Smooth muscle cell (in vitro differentiated cells): Measurements from ENCODE around the gene NKD1. TPM values are rescaled to one million over a fixed set of nuclear protein-coding genes. Genes with fewer than 3 reads are reported as not detected.

Source experiments
- DNase-seq: peaks from one replicate; lab custom pipeline; 2025; ENCODE audit not compliant: unreplicated experiment; lab: John Stamatoyannopoulos, UW
- H2AFZ ChIP-seq: fragments of 200-600 bp; sonication (generic); 2 replicates; pipeline ENCODE4 v1.6.0; 2016; ENCODE audit warnings: antibody characterized with exemption, low read depth, mild to moderate bottlenecking
- H3F3A ChIP-seq: fragments of 200-600 bp; sonication (generic); 2 replicates; pipeline ENCODE4 v1.6.0; 2017; ENCODE audit warnings: antibody characterized with exemption, low read depth
- H3K27ac ChIP-seq: fragments of 200-600 bp; sonication (generic); 2 replicates; pipeline ENCODE4 v1.5.1; 2016; ENCODE audit warnings: low read depth, mild to moderate bottlenecking
- H3K27me3 ChIP-seq: fragments of 200-600 bp; sonication (generic); 2 replicates; pipeline ENCODE4 v1.6.1; 2016; ENCODE audit warnings: low read depth, mild to moderate bottlenecking
- H3K36me3 ChIP-seq: fragments of 200-600 bp; sonication (generic); 2 replicates; pipeline ENCODE4 v1.5.1; 2016; ENCODE audit warnings: low read depth
- H3K4me1 ChIP-seq: fragments of 200-600 bp; sonication (generic); 2 replicates; pipeline ENCODE4 v1.5.1; 2016; ENCODE audit warnings: low read depth
- H3K4me2 ChIP-seq: fragments of 200-600 bp; sonication (generic); 2 replicates; pipeline ENCODE4 v1.6.0; 2016; ENCODE audit warnings: mild to moderate bottlenecking
- H3K4me3 ChIP-seq: fragments of 200-600 bp; sonication (generic); 2 replicates; pipeline ENCODE4 v1.5.1; 2016; ENCODE audit warnings: mild to moderate bottlenecking
- H3K79me2 ChIP-seq: fragments of 200-600 bp; sonication (generic); 2 replicates; pipeline ENCODE4 v1.6.0; 2016; ENCODE audit warnings: low read depth, mild to moderate bottlenecking
- H3K9ac ChIP-seq: fragments of 200-600 bp; sonication (generic); 2 replicates; pipeline ENCODE4 v1.6.0; 2016; ENCODE audit warnings: low read depth
- H3K9me3 ChIP-seq: fragments of 200-600 bp; sonication (generic); replicated peaks from 2 replicates; pipeline ENCODE4 v1.5.1; 2016; ENCODE audit warnings: low read depth
- H4K20me1 ChIP-seq: fragments of 200-600 bp; sonication (generic); 2 replicates; pipeline ENCODE4 v1.6.0; 2016; ENCODE audit warnings: low read depth
- CTCF ChIP-seq: fragments of 200-600 bp; sonication (generic); IDR thresholded peaks from 2 replicates; pipeline ENCODE4 v1.5.1; 2017; ENCODE audit warnings: borderline replicate concordance, mild to moderate bottlenecking, antibody characterized with exemption; ENCODE audit not compliant: insufficient read depth, poor library complexity, severe bottlenecking
- WGBS: methylation state at CpG from one replicate; pipeline ENCODE4 v1.1.7; 2016; ENCODE audit warnings: low lambda C conversion rate; 5-methylcytosine and 5-hydroxymethylcytosine counted together
- polyA plus RNA-seq: library from polyadenylated mRNA; unstranded; fragments of >200 nt; fragmentation: Nextera tagmentation; extraction: Ambion mirVana; gene quantifications from 2 replicates; pipeline ENCODE4 v1.2.1, GENCODE V29; 2016
- total RNA-seq: library from RNA; depleted of rRNA; stranded (reverse); fragments of >200 nt; gene quantifications from 2 replicates; pipeline ENCODE4 v1.2.3, GENCODE V29; 2014

NKD1 gene
- total and polyA plus RNA-seq, 2 experiments from 2014 or later = 4.5 to 18.8 TPM

GRCh38 chr16:50622029-50622428, 73.8 kb downstream of the NKD1 start:
- H2AFZ ChIP-seq = no peak overlapping the region
- TF ChIP-seq CTCF = no peak
- 98% methylated on average over 7 of the region's 7 CpGs for WGBS
- no peak overlapping the region for H3K4me3 ChIP-seq
- H3F3A ChIP-seq = no peaks in the 10 kb centered on the region
- no peaks in the 10 kb centered on the region for H3K9me3 ChIP-seq
- no peak overlapping the region for H3K9ac ChIP-seq
- H3K27ac ChIP-seq = no peak overlapping the region
- H4K20me1 ChIP-seq = no peaks in the 10 kb centered on the region
- no peak overlapping the region for H3K4me2 ChIP-seq
- no peaks in the 10 kb centered on the region for H3K79me2 ChIP-seq
- no peak for DNase-seq
- H3K36me3 ChIP-seq = no peaks in the 10 kb centered on the region
- H3K4me1 ChIP-seq = peaks cover 5% of the 10 kb centered on the region
- no peaks in the 10 kb centered on the region for H3K27me3 ChIP-seq

GRCh38 chr16:50622643-50623369, 74.6 kb downstream of the NKD1 start:
- Histone ChIP-seq H3K27ac (no peak overlapping the region), H3K27me3 (no peaks in the 10 kb centered on the region), H3K9ac (no peak overlapping the region), H3K9me3 (no peaks in the 10 kb centered on the region), H3K4me2 (no peak overlapping the region), H3F3A (no peaks in the 10 kb centered on the region), H3K4me1 (no peaks in the 10 kb centered on the region), H3K36me3 (no peaks in the 10 kb centered on the region), H2AFZ (no peak overlapping the region), H4K20me1 (no peaks in the 10 kb centered on the region), H3K4me3 (no peak overlapping the region), H3K79me2 (no peaks in the 10 kb centered on the region)
- no peak for TF ChIP-seq CTCF
- no peak for DNase-seq
- WGBS = 96% methylated on average over 16 of the region's 16 CpGs

GRCh38 chr16:50624449-50624970, 76.3 kb downstream of the NKD1 start:
- 90% methylated on average over 8 of the region's 8 CpGs for WGBS
- Histone ChIP-seq H4K20me1 (no peaks in the 10 kb centered on the region), H3K36me3 (no peaks in the 10 kb centered on the region), H2AFZ (no peak overlapping the region), H3K4me2 (no peak overlapping the region), H3K4me1 (no peaks in the 10 kb centered on the region), H3K27ac (no peak overlapping the region), H3K9me3 (no peaks in the 10 kb centered on the region), H3K9ac (no peak overlapping the region), H3K79me2 (no peaks in the 10 kb centered on the region), H3F3A (no peaks in the 10 kb centered on the region), H3K4me3 (no peak overlapping the region), H3K27me3 (no peaks in the 10 kb centered on the region)
- no peak for DNase-seq
- TF ChIP-seq CTCF = no peak

GRCh38 chr16:50625374-50625773, 77.2 kb downstream of the NKD1 start:
- Histone ChIP-seq H3K27ac (no peak overlapping the region), H3K9me3 (no peaks in the 10 kb centered on the region), H3K79me2 (no peaks in the 10 kb centered on the region), H3K4me2 (no peak overlapping the region), H3F3A (no peaks in the 10 kb centered on the region), H2AFZ (no peak overlapping the region), H3K27me3 (no peaks in the 10 kb centered on the region), H3K9ac (no peak overlapping the region), H4K20me1 (no peaks in the 10 kb centered on the region), H3K36me3 (no peaks in the 10 kb centered on the region), H3K4me3 (no peak overlapping the region), H3K4me1 (no peaks in the 10 kb centered on the region)
- no peak for TF ChIP-seq CTCF
- DNase-seq = no peak
- WGBS = 97% methylated on average over 12 of the region's 12 CpGs
